T-helper 2 cell treated with Interferon-gamma antibody and Interleukin-4, amounts not matched to agents 5 μg/mL and 100 μg/mL, for 36 hours (primary cell): ENCODE data around the gene GOT1.

Experiments
- DNase-seq: peaks from one replicate; pipeline ENCODE4 v3.0.0; 2021; ENCODE audit warnings: low spot score
- H3K27ac Mint-ChIP-seq: one replicate; pipeline ENCODE4 v1.8.0; 2021; ENCODE audit warnings: mild to moderate bottlenecking, mixed read lengths
- H3K27me3 Mint-ChIP-seq: one replicate; pipeline ENCODE4 v1.8.0; 2021; ENCODE audit warnings: low read depth, mixed read lengths
- H3K36me3 Mint-ChIP-seq: one replicate; pipeline ENCODE4 v1.8.0; 2021; ENCODE audit warnings: low read depth, mixed read lengths
- H3K4me1 Mint-ChIP-seq: one replicate; pipeline ENCODE4 v1.8.0; 2021; ENCODE audit warnings: low read depth, mixed read lengths
- H3K4me3 Mint-ChIP-seq: one replicate; pipeline ENCODE4 v1.8.0; 2022; ENCODE audit warnings: mild to moderate bottlenecking, moderate library complexity, mixed read lengths
- H3K9me3 Mint-ChIP-seq: one replicate; pipeline ENCODE4 v1.8.0; 2021; ENCODE audit warnings: mixed read lengths

Gene GOT1

DNA sequence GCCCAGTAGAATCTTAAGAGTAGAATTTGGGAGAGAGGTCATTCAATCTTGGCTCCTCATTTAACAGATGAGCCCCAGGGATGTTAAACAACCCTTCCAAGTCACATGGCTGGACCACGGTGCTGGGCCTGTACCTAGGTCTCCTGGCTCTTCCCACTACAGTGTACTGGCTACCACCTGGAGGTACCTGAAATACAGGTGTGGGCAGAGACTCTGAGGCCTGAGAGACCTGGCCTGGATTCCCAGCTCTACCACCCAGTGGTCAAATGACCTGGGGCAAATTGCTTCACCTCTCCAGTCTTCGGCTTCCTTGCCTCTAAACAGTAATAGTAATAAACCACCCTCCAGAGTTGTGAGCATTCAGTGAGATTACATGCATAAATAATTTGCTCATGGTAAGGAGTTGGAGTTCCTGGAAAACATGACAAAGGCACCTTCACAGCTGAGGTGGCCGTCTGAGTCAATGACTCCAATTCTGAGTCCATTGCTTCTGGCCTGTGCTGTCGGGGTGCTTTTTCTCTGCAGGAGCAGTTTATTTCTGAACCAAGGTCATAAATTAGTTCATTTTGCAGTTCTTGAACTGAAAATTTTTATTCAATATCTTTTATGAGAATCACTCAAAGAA lies 2.7 kb downstream of the GOT1 start:
- no peaks in the 10 kb centered on the region for H3K9me3 Mint-ChIP-seq
- no peak for DNase-seq
- H3K27ac Mint-ChIP-seq = no peak overlapping the region
- H3K36me3 Mint-ChIP-seq = peaks cover 4% of the 10 kb centered on the region
- peaks cover 22% of the 10 kb centered on the region for H3K4me1 Mint-ChIP-seq
- no peaks in the 10 kb centered on the region for H3K27me3 Mint-ChIP-seq
- no peak overlapping the region for H3K4me3 Mint-ChIP-seq

DNA sequence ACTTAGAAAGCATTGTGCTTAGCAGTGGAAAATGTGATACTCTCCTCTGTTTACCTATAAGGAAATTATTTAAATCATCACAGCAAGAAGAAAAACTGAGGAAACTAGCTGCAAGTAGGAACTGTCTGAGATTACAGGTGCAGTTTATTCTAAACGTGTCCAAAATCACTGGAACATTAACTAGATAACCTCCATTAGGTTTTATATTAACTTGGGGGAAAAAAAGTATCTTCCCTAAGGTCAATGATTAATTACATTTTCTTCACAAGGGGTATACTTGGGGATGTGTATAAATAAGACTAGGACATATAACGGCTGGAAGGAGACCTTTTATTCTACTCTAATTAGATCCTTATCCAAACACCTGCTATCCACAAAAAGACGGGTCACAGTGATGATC lies 3.7 kb downstream of the GOT1 start:
- DNase-seq = no peak
- H3K27me3 Mint-ChIP-seq = no peaks in the 10 kb centered on the region
- no peaks in the 10 kb centered on the region for H3K9me3 Mint-ChIP-seq
- H3K27ac Mint-ChIP-seq = no peak overlapping the region
- H3K36me3 Mint-ChIP-seq = peaks cover 4% of the 10 kb centered on the region
- no peak overlapping the region for H3K4me3 Mint-ChIP-seq
- peaks cover 16% of the 10 kb centered on the region for H3K4me1 Mint-ChIP-seq

DNA sequence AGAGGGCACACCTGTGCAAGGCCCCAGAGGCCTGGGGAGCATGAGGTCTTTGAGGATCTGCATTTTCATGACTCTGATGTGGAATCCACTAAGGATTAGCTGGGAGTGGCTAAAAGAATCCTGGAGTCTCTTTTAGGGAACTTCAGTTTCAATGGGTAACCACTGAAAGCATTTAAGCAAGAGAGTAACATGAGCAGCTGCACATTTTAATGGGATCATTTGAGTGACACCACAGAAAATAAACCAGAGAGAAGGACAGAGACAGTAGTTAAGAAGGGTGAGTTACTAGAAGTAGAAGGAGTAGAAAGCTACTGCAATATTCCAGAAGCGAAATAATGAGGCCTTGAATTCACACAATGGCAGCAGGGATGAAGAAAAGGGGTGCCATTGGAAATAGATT lies 5.2 kb downstream of the GOT1 start:
- H3K4me1 Mint-ChIP-seq = peaks cover 12% of the 10 kb centered on the region
- no peak for DNase-seq
- no peaks in the 10 kb centered on the region for H3K27me3 Mint-ChIP-seq
- H3K27ac Mint-ChIP-seq = no peak overlapping the region
- peaks cover 4% of the 10 kb centered on the region for H3K36me3 Mint-ChIP-seq
- no peaks in the 10 kb centered on the region for H3K9me3 Mint-ChIP-seq
- no peak overlapping the region for H3K4me3 Mint-ChIP-seq

DNA sequence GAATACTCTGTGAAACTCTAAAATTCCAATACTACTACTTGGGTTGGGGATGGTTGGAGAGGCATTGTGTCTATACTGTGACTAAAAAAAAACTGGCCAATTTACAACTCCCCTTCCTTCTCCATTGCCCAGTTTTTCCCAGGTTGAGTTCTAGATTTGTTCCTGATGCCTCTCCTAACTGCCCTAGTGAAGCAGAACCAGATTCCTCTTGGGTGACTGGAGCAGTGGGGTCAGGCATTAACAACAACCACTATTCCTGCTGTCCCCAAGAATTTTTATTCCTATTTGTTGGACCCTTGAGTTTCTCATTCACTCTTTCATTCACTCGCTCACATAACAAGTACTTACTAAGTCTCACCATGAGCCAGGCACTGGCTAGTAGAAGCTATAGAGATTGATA lies 5.8 kb downstream of the GOT1 start:
- DNase-seq = no peak
- H3K36me3 Mint-ChIP-seq = peaks cover 6% of the 10 kb centered on the region
- no peaks in the 10 kb centered on the region for H3K9me3 Mint-ChIP-seq
- no peak overlapping the region for H3K4me3 Mint-ChIP-seq
- H3K27me3 Mint-ChIP-seq = no peaks in the 10 kb centered on the region
- no peak overlapping the region for H3K27ac Mint-ChIP-seq
- H3K4me1 Mint-ChIP-seq = peaks cover 10% of the 10 kb centered on the region

DNA sequence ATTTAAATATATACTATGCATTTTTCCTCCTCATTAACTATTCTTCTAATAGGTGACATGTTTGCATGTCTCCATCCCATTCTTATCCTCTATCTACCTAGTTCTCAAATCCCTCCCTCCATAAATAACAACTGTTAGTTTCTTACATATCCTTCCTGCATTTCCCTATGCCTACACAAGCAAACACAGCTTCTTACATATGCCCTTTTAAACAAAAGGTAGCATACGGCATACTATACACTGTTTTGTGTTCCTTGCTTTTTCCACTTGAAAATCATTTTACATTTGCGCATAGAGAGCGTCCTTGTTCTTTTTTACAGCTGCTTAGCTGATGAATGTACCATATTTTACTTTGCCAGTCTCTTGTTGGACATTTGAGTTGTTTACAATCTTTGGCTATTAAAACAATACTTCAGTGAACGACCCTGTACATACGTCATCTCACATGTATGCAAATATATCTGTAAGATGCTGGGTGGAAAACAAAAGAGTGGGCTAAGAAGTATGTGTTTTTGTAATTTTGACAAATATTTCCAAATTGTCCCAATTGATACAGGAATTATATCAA lies 7.8 kb downstream of the GOT1 start:
- Mint-ChIP-seq H3K27me3 (no peaks in the 10 kb centered on the region), H3K4me3 (no peak overlapping the region), H3K4me1 (no peaks in the 10 kb centered on the region), H3K36me3 (peaks cover 20% of the 10 kb centered on the region), H3K9me3 (no peaks in the 10 kb centered on the region), H3K27ac (no peak overlapping the region)
- DNase-seq = no peak

DNA sequence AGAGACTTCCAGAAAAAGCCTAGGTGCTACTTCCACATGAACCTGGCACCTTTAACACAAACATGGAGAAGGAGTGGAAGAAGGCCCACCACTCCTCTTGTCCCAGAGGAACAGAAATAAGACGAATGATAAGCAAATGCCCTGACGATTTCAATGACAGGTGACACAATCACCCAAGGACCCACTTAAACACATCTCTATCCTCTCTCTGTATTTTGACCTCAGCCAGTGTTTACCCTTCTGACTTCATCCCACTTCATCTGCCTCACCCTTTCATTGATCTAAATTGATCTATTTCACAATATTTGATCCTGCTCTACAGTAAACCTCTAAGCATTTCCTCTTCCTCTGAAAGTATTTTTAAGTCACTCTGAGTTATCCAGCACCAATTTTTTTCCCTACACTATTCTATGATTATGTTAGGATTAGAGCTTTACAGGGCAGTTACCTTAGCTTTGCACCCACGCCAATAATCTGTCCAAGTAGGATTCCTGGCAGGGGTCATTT lies 9.1 kb downstream of the GOT1 start:
- Mint-ChIP-seq H3K27me3 (no peaks in the 10 kb centered on the region), H3K36me3 (peaks cover 25% of the 10 kb centered on the region), H3K9me3 (no peaks in the 10 kb centered on the region), H3K4me3 (no peak overlapping the region), H3K4me1 (no peaks in the 10 kb centered on the region), H3K27ac (no peak overlapping the region)
- no peak for DNase-seq

DNA sequence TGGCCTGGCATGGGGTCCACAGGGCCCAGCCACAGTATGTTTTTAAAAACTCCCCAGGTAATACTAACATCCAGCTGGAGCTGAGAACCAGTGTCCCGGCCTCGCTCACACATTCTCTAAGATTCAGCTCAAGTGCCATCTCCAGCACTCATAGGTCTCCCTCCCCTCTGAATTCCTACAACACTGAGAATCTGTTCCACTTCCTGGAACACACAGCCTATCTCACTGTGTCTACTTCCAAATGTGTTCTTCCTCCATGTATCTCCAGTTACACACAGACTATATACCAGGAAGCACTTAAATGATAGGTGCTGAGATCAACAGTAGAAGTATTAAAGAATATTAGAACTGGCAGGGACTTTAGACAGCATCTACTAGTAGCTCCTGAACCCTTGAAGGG lies 10.7 kb downstream of the GOT1 start:
- H3K4me1 Mint-ChIP-seq = no peaks in the 10 kb centered on the region
- peaks cover 26% of the 10 kb centered on the region for H3K36me3 Mint-ChIP-seq
- no peaks in the 10 kb centered on the region for H3K9me3 Mint-ChIP-seq
- H3K27me3 Mint-ChIP-seq = no peaks in the 10 kb centered on the region
- no peak overlapping the region for H3K27ac Mint-ChIP-seq
- no peak for DNase-seq
- no peak overlapping the region for H3K4me3 Mint-ChIP-seq

DNA sequence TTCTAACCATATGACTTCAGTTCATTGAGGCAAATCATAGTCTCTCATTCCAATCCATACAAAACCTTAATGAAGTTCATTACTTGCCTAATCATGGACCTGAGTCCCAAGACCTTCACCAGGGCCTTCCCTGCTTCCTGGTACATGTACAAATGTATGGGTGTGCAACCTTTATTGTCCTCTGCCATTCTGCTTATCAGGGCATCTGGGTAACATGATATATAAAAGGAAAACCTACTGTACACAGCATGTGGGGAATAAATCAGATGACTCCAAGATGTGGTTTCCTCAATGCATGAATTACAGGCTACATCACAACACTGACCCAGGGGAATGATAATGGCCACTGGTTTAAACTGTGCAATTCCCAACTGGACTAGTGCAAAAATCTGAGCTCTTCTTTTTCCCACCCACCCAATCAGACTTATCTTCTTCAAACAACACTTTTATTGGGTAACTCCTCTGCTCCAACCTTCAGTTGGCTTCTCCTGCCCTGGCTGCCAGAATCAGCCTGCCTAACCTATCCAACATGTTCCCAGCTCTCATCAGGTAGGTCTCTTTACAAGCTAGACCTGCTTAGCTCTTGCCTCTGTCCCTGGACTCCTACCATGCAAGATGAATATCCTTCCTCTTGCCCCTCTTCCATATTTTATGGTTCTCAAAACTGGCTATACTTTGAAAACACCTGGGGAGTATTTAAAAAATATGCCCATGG lies 11.4 kb downstream of the GOT1 start:
- Mint-ChIP-seq H3K4me3 (no peak overlapping the region), H3K27me3 (no peaks in the 10 kb centered on the region), H3K27ac (no peak overlapping the region), H3K36me3 (peaks cover 26% of the 10 kb centered on the region), H3K4me1 (no peaks in the 10 kb centered on the region), H3K9me3 (no peaks in the 10 kb centered on the region)
- no peak for DNase-seq

DNA sequence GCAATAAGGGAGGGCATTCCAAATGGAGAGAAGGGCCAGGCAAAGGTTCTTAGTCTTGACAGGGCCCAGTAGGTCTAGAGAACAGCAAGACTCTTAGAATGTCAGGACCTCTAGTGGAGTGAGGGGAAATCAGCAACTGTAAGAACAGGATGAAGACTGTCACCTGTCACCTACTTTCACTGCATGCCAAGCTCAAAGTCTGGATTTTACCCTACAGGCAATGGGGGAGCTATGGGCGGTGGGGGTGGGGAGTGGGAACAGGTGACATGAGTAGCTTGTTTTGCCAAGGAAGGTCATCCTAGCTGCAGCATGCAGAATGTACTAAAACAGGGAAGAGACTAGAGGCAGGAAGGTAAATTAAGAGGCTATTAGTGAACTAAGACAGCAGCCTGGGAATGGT lies 18.3 kb downstream of the GOT1 start:
- Mint-ChIP-seq H3K36me3 (peaks cover 7% of the 10 kb centered on the region), H3K27me3 (no peaks in the 10 kb centered on the region), H3K27ac (no peak overlapping the region)

DNA sequence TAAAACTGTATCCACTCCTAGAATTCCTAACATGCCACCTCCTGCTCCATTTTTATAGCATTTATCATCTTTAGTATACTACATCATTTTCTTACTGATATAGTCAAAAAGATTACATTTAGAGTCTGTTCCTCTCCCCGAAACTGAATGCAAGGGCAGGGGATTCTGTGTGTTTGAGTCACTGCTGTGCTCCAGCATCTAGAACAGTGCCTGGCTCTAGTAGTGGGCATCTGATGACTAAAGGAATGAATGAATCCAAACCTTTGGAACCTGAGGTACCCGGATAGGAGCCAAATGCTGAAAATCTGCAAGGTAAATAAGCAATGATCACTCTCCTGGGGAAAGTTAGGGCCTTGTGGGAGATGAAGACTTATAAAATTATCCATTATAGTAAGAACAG lies 18.9 kb downstream of the GOT1 start:
- no peaks in the 10 kb centered on the region for H3K27me3 Mint-ChIP-seq
- H3K9me3 Mint-ChIP-seq = no peaks in the 10 kb centered on the region
- peaks cover 7% of the 10 kb centered on the region for H3K36me3 Mint-ChIP-seq
- DNase-seq = no peak
- no peak overlapping the region for H3K4me3 Mint-ChIP-seq
- H3K27ac Mint-ChIP-seq = no peak overlapping the region
- no peaks in the 10 kb centered on the region for H3K4me1 Mint-ChIP-seq

More for the DNA sequence above, 18.3 kb downstream of the GOT1 start:
- no peaks in the 10 kb centered on the region for H3K9me3 Mint-ChIP-seq
- DNase-seq = no peak
- no peaks in the 10 kb centered on the region for H3K4me1 Mint-ChIP-seq
- H3K4me3 Mint-ChIP-seq = no peak overlapping the region

DNA sequence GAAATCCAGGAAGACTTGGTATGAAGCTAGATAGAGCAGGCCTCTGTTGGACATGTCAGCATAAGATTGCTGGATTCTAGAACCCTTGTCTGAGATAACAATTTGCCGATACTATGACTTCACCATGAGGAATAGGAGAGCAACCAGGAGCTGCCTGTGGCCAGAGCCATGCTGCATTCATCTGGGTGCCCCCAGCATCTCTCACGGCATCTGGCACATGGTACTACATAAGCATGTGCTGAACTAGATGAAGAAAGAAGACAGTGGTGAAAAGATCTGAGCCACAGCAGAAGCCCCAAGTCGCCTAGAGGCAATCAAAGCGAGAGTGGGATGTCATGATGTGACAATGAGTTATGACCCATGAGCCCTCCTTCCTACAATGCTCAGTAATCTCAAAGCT lies 19.5 kb downstream of the GOT1 start:
- no peak overlapping the region for H3K4me3 Mint-ChIP-seq
- H3K4me1 Mint-ChIP-seq = no peaks in the 10 kb centered on the region
- peaks cover under 1% of the 10 kb centered on the region for H3K36me3 Mint-ChIP-seq
- H3K9me3 Mint-ChIP-seq = no peaks in the 10 kb centered on the region
- H3K27me3 Mint-ChIP-seq = no peaks in the 10 kb centered on the region
- H3K27ac Mint-ChIP-seq = no peak overlapping the region
- no peak for DNase-seq

DNA sequence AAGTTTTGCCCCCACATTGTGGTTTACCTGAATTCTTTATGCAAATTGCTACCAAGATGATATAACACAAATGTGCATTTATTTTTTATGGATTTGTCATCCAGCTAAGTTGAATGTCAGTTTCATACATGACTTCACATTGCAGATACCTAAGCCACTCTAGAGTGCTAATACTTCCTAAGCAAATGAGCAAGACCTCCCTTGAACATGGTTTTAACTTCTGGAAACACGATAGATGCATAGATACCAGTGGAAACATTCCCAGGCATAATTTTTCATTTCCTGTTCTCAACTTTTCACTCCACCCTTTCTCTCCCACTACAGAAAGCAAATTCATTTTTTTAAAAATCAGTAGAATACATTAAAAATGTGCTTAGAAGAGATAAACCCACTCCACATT lies 20.3 kb downstream of the GOT1 start:
- H3K36me3 Mint-ChIP-seq = peaks cover 5% of the 10 kb centered on the region

DNA sequence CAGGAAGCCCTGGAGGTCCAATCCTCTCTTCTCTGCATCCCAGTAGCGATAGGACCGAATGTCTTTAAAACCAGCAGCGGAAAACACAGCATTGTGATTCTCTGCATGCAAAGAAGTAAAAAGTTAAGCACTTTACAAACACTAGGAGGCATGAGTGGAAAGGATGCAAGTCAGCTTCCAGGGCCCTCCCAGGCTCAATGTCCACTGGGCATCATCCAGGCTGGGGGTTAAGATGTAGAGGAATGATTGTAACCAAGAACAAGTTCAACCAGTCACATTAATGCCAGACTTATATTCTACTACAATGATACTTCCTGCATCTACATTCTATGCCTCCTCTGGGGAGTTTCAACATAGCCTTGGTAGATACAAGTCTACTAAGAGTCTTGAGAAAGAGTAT lies 24.3 kb downstream of the GOT1 start:
- H3K36me3 Mint-ChIP-seq = peaks cover 26% of the 10 kb centered on the region
- no peak overlapping the region for H3K27ac Mint-ChIP-seq
- H3K27me3 Mint-ChIP-seq = no peaks in the 10 kb centered on the region
- no peak for DNase-seq
- H3K4me1 Mint-ChIP-seq = no peaks in the 10 kb centered on the region
- no peak overlapping the region for H3K4me3 Mint-ChIP-seq
- H3K9me3 Mint-ChIP-seq = no peaks in the 10 kb centered on the region

More for the DNA sequence above, 20.3 kb downstream of the GOT1 start:
- Mint-ChIP-seq H3K27me3 (no peaks in the 10 kb centered on the region), H3K4me3 (no peak overlapping the region), H3K4me1 (no peaks in the 10 kb centered on the region), H3K27ac (no peak overlapping the region), H3K9me3 (no peaks in the 10 kb centered on the region)
- DNase-seq = no peak

DNA sequence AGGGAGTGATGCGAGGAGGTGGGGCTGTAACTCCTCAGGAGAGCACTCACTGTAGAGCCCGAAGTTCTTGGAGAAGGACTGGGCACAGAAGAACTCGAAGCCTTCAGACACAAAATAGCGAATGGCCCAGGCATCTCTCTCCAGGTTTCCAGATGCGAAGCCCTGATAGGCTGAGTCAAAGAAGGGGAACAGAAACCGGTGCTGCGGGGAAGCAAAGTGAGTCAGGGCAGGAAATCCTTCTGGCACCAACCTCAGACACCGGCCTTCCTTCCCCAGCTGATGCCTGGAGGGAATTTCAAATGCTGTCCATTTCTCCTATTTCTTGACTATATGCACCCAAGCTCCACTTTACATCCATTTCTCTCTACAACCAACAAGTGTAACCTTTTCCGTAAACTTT lies 26.8 kb downstream of the GOT1 start:
- H3K27ac Mint-ChIP-seq = no peak overlapping the region

More for the DNA sequence above, 26.8 kb downstream of the GOT1 start:
- Mint-ChIP-seq H3K4me1 (no peaks in the 10 kb centered on the region), H3K36me3 (peaks cover 26% of the 10 kb centered on the region), H3K27me3 (no peaks in the 10 kb centered on the region), H3K9me3 (no peaks in the 10 kb centered on the region), H3K4me3 (no peak overlapping the region)
- DNase-seq = no peak
